Mesothelial cell of epicardium (in vitro differentiated cells): ENCODE data around the gene DLEC1. TPM values are rescaled to one million over a fixed set of nuclear protein-coding genes. Genes with fewer than 3 reads are reported as not detected.

Experiments
- DNase-seq, 2 experiments: peaks; one replicate each; pipeline ENCODE4 v3.0.0; 2021; ENCODE audit warnings: low spot score in 2 of 2; ENCODE audit not compliant: unreplicated experiment in 2 of 2
- H3K27ac Mint-ChIP-seq: 2 replicates; pipeline ENCODE4 v1.8.0; 2021; ENCODE audit warnings: mixed read lengths
- H3K27me3 Mint-ChIP-seq: 2 replicates; pipeline ENCODE4 v1.8.0; 2021; ENCODE audit warnings: low read depth, mixed read lengths
- H3K36me3 Mint-ChIP-seq: 2 replicates; pipeline ENCODE4 v1.8.0; 2021; ENCODE audit warnings: mixed read lengths
- H3K4me1 Mint-ChIP-seq: 2 replicates; pipeline ENCODE4 v1.8.0; 2021; ENCODE audit warnings: mixed read lengths
- H3K4me3 Mint-ChIP-seq: 2 replicates; pipeline ENCODE4 v1.8.0; 2021; ENCODE audit warnings: mild to moderate bottlenecking, moderate library complexity, mixed read lengths
- H3K9me3 Mint-ChIP-seq: 2 replicates; pipeline ENCODE4 v1.8.0; 2021; ENCODE audit warnings: mixed read lengths
- CTCF ChIP-seq: fragments of 200-600 bp; sonication (generic); IDR thresholded peaks from one replicate; pipeline ENCODE4 v1.5.0; 2021; ENCODE audit warnings: antibody characterized with exemption; ENCODE audit not compliant: unreplicated experiment
- total RNA-seq: library from RNA; stranded (reverse); gene quantifications from 3 replicates; pipeline ENCODE4 v1.2.1, GENCODE V29; 2021

Gene DLEC1
- total RNA-seq, 1 donor from 2014 or later, result 1.4 TPM

DNA sequence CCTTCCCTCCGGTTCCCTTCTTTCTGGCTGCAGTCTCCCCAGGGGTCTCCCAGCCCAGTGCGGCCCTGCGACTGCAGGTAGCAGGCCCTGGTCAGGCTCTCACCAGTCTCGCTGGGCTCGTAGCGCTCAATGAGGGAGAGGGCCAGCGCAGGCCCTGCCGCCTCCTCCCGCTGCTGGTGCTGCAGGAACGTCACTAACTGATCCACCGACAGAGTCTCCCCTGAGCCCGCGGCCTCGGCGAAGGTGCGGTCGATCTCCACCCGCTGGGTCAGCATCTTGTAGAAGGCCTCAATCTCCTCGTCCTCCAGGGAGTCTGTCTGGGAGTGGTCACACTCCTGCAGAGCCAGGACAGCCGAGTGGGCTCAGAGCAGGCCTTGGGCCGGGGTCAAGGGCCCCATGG, 27.9 kb upstream of the DLEC1 start:
- no peak for TF ChIP-seq CTCF
- H3K4me3 Mint-ChIP-seq, result no peak overlapping the region
- no peaks in the 10 kb centered on the region for H3K27me3 Mint-ChIP-seq
- peaks cover 9% of the 10 kb centered on the region for H3K9me3 Mint-ChIP-seq
- H3K27ac Mint-ChIP-seq, result no peak overlapping the region
- DNase-seq, result no peak
- H3K36me3 Mint-ChIP-seq, result peaks cover 24% of the 10 kb centered on the region
- H3K4me1 Mint-ChIP-seq, result no peaks in the 10 kb centered on the region

DNA sequence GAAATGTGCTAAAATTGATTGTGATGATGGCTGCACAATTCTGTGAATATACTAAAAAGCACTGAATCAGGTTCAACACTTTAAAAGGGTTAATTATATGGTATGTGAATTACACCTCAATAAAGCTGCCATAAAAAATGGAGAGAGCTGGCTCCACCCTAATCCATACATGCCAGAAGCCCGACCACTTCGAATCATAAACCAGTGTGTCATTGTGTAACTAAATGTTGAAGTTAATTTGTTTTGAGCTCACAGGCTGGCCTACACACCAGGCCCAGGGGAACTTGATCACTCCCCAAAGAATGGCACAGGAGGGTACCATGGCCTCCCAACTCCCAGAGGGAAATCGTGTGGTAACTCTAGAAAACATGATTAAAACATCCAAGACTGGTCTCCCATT, 23.5 kb upstream of the DLEC1 start:
- H3K27me3 Mint-ChIP-seq, result no peaks in the 10 kb centered on the region

GRCh38 chr3:38015984-38016383, 23.0 kb upstream of the DLEC1 start:
- H3K36me3 Mint-ChIP-seq, result peaks cover 30% of the 10 kb centered on the region
- H3K27me3 Mint-ChIP-seq, result no peaks in the 10 kb centered on the region
- no peak for TF ChIP-seq CTCF
- DNase-seq, result no peak
- no peak overlapping the region for H3K4me3 Mint-ChIP-seq
- H3K27ac Mint-ChIP-seq, result no peak overlapping the region
- H3K4me1 Mint-ChIP-seq, result peaks cover 3% of the 10 kb centered on the region
- peaks cover 9% of the 10 kb centered on the region for H3K9me3 Mint-ChIP-seq

More for the DNA sequence above, 23.5 kb upstream of the DLEC1 start:
- no peak for DNase-seq
- Mint-ChIP-seq H3K4me3 (no peak overlapping the region), H3K36me3 (peaks cover 30% of the 10 kb centered on the region), H3K27ac (no peak overlapping the region), H3K9me3 (peaks cover 9% of the 10 kb centered on the region), H3K4me1 (peaks cover 3% of the 10 kb centered on the region)
- TF ChIP-seq CTCF, result no peak

GRCh38 chr3:38016410-38016809, 22.6 kb upstream of the DLEC1 start:
- Mint-ChIP-seq H3K27ac (no peak overlapping the region), H3K9me3 (peaks cover 9% of the 10 kb centered on the region), H3K4me3 (no peak overlapping the region), H3K36me3 (peaks cover 30% of the 10 kb centered on the region), H3K4me1 (peaks cover 3% of the 10 kb centered on the region), H3K27me3 (no peaks in the 10 kb centered on the region)
- DNase-seq, result no peak
- TF ChIP-seq CTCF, result no peak

- no peak for TF ChIP-seq CTCF
- H3K27me3 Mint-ChIP-seq, result no peaks in the 10 kb centered on the region
- H3K27ac Mint-ChIP-seq, result no peak overlapping the region
- DNase-seq, result no peak
- peaks cover 9% of the 10 kb centered on the region for H3K9me3 Mint-ChIP-seq
- peaks cover 30% of the 10 kb centered on the region for H3K36me3 Mint-ChIP-seq
- H3K4me1 Mint-ChIP-seq, result peaks cover 3% of the 10 kb centered on the region
- H3K4me3 Mint-ChIP-seq, result no peak overlapping the region
Measured at GRCh38 chr3:38016847-38017444, 22.1 kb upstream of the DLEC1 start.
